ACC112 (cell line): Measurements from ENCODE around the gene EBF3.

ENCODE experiments used
- H2AFZ ChIP-seq: fragments of 200-600 bp; sonication (generic); one replicate; pipeline ENCODE4 v1.6.0; 2017; ENCODE audit warnings: antibody characterized with exemption, low read length; ENCODE audit not compliant: unreplicated experiment
- H3K27ac ChIP-seq: fragments of 200-600 bp; sonication (generic); 2 replicates; pipeline ENCODE4 v1.5.1; 2014; ENCODE audit warnings: low read depth, mild to moderate bottlenecking, antibody characterized with exemption, low read length, moderate library complexity
- H3K27me3 ChIP-seq: fragments of 200-600 bp; sonication (generic); 2 replicates; pipeline ENCODE4 v1.6.1; 2014; ENCODE audit warnings: mild to moderate bottlenecking, antibody characterized with exemption, low read length, moderate library complexity, mixed read lengths; ENCODE audit not compliant: insufficient read depth
- H3K36me3 ChIP-seq: fragments of 200-600 bp; sonication (generic); 2 replicates; pipeline ENCODE4 v1.6.1; 2016; ENCODE audit warnings: mild to moderate bottlenecking, antibody characterized with exemption, low read length, moderate library complexity, mixed read lengths; ENCODE audit not compliant: insufficient read depth
- H3K4me1 ChIP-seq: fragments of 200-600 bp; sonication (generic); one replicate; pipeline ENCODE4 v1.6.1; 2016; ENCODE audit warnings: low read length, mixed read lengths; ENCODE audit not compliant: insufficient read depth, unreplicated experiment, control insufficient read depth
- H3K4me3 ChIP-seq: fragments of 200-600 bp; sonication (generic); 2 replicates; pipeline ENCODE4 v1.5.1; 2014; ENCODE audit warnings: mild to moderate bottlenecking, low read depth, low read length
- H3K79me2 ChIP-seq: fragments of 200-600 bp; sonication (generic); one replicate; pipeline ENCODE4 v1.6.0; 2016; ENCODE audit warnings: low read length; ENCODE audit not compliant: control insufficient read depth, unreplicated experiment, insufficient read depth

EBF3 gene

DNA sequence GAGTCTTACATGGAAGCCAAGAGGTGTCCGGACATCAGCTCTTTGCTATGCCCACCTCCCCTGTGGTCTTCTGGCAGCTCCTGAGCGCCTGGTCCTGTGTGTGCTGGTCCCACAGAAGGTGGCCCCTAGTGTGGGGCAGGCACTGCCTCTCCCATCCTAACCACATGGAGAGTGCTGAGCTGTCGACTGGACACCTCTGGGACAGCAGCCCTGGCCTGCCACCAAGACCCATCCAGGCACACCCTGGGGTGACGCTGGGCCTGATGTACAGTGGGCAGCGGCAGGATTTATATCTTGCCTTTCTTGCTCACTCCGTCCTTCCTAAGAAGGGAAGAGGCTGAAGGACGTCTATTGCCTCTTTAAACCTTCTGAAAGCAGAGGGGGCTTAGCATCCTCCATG, 98.7 kb downstream of the EBF3 start:
- no peaks in the 10 kb centered on the region for H3K36me3 ChIP-seq
- no peaks in the 10 kb centered on the region for H3K27me3 ChIP-seq
- H3K4me3 ChIP-seq = no peak overlapping the region
- H2AFZ ChIP-seq = no peak overlapping the region
- no peaks in the 10 kb centered on the region for H3K79me2 ChIP-seq
- H3K27ac ChIP-seq = no peak overlapping the region
- no peaks in the 10 kb centered on the region for H3K4me1 ChIP-seq

DNA sequence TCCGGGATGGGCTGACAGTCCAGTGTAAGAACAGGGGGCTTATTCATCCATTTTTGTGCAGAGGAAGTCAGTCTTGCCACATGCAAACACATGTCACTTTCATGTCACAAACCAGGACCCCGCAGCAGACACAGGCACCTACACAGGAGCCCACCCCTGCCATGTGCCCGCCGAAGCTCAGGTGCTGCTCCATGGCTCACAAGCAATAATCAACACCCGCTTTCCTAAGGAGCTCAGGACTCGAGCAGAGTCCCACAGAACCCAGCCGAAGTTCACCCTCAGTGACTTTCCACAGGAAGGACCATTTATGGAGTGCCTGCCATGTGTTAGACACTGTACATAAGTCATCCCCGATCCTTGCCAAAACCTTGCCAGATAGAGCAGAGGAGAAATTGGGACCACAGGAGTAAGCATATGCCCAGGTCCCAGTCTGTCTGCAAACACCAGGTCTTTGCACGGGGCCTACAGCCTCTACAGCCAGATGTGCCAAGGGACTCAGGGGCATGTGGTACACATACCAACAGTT, 99.4 kb downstream of the EBF3 start:
- no peak overlapping the region for H3K27ac ChIP-seq

DNA sequence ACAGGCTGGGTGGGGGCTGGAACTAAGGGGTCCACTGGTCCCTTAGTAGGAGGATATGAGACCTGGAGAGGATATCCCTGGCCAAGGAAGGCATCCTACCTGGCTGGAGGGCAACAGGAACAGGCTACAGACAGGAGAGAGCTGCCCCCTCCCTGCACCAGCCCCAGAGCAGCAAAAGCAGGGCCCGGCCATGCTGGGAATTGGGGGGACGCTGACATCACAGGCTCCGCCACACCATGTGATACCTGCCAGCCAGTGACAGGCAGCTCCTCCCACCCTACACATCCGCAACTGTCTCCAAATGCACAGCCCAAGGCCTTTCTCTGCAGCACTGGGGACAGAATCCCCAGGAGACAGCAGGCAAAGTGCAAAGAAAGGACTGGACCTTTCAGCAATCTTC, 100.0 kb downstream of the EBF3 start:
- Histone ChIP-seq H3K36me3 (no peaks in the 10 kb centered on the region), H3K4me1 (no peaks in the 10 kb centered on the region), H3K4me3 (no peak overlapping the region), H3K79me2 (no peaks in the 10 kb centered on the region), H2AFZ (no peak overlapping the region), H3K27ac (no peak overlapping the region), H3K27me3 (no peaks in the 10 kb centered on the region)

More for the DNA sequence above, 99.4 kb downstream of the EBF3 start:
- Histone ChIP-seq H3K79me2 (no peaks in the 10 kb centered on the region), H3K36me3 (no peaks in the 10 kb centered on the region), H3K4me1 (no peaks in the 10 kb centered on the region), H3K4me3 (no peak overlapping the region), H2AFZ (no peak overlapping the region), H3K27me3 (no peaks in the 10 kb centered on the region)

DNA sequence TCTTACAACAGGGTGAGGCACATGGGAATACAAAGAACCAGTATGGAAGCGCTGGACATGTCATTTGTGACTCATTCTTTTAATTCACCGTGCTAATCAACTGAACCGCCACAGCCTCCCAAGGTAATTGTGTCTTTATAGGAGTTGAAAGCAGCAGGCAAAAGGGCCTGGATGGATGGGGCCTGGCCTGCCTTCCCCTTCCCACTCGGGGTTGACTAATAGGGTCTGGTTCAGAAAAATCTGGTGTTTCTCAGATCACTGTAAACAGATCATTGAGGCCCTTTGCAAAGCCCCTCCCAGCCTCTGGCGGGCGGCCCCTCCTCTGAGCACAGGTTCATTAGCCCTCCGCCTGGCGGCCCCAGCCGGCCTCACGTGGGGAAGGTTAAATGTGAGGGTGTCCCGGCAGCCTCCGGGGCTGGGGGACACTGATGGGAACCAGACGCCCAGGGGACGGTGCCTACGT, 100.8 kb downstream of the EBF3 start:
- Histone ChIP-seq H3K27me3 (no peaks in the 10 kb centered on the region), H2AFZ (no peak overlapping the region), H3K4me1 (no peaks in the 10 kb centered on the region), H3K36me3 (no peaks in the 10 kb centered on the region), H3K27ac (no peak overlapping the region), H3K79me2 (no peaks in the 10 kb centered on the region), H3K4me3 (no peak overlapping the region)

DNA sequence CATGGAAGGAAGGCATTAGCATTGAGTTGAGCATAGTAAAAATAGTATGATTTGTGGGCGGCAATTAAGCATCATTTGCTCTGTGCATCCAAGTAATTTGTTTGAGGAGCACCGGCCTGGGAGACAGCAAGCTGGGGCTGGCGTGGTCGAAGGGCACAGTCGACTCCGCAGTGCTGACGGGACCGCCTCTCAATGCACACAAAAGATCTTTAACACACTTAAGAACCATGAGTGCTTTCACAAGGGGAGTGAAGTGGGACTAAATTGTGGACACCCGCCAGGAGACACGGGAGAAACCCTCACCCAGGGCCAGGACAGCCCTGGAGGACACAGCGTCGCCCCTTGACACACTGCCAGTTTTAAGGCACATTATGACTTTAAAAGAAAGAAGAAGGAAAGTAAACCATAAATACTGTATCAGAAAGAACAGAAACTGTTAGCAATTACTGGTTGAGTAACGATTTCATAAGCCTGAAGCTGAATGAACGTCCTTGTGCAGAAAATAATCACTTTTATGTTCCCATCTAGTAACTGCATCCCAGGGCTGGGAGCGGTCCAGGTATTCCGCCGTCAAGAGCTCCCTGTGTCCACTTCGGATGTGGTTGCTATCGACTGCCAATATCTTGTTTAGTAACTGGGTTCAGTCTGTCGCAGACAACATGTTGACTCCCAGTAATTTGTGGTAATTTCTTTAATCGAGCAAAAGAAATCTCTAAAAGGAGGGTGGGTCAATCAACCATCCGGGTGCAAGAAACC, 102.1 kb downstream of the EBF3 start:
- H2AFZ ChIP-seq = no peak overlapping the region
- H3K27me3 ChIP-seq = no peaks in the 10 kb centered on the region
- no peaks in the 10 kb centered on the region for H3K36me3 ChIP-seq
- H3K79me2 ChIP-seq = no peaks in the 10 kb centered on the region
- H3K4me1 ChIP-seq = no peaks in the 10 kb centered on the region
- no peak overlapping the region for H3K4me3 ChIP-seq
- H3K27ac ChIP-seq = no peak overlapping the region

DNA sequence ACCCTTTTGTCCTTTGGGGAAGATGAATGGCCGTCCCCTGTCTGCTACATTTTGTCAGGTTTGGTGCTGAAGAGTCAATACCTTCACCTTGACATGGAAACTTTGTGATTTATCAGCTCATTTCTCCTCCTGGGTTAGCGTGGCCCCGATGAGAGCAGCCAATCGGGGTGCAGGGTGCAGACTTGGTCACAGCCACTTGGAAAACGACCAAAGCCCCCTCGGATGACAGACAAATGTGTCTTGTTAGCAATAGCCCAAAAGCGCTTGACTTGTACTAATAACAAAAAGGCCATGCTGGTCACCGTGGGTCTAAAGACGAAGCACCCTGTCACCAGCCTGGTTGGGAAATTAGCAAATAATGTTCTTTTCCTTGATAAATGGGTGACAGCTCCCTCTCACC, 103.7 kb downstream of the EBF3 start:
- Histone ChIP-seq H3K27me3 (no peaks in the 10 kb centered on the region), H3K36me3 (no peaks in the 10 kb centered on the region), H3K27ac (no peak overlapping the region), H3K79me2 (no peaks in the 10 kb centered on the region), H2AFZ (no peak overlapping the region), H3K4me1 (no peaks in the 10 kb centered on the region), H3K4me3 (no peak overlapping the region)

DNA sequence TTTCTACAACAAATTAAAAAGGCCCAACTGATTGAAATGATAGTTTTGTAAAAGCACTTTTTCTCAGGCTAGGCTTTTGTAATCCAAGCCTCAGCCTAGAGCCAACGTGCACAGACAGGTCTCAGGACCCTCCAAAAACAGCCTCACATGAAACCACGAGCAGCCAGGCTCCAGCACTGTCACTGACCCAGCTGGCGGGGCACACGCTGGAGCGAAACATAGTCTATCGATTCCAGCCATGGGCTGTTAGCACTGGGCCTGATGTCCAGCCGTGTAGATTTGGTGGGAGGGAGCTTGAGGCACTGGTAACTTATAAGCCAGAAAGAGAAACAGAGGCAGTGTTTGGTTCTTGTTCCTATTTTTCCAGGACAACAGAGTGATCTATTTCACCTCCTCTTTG, 104.5 kb downstream of the EBF3 start:
- no peak overlapping the region for H2AFZ ChIP-seq
- H3K79me2 ChIP-seq = no peaks in the 10 kb centered on the region
- no peaks in the 10 kb centered on the region for H3K36me3 ChIP-seq
- no peaks in the 10 kb centered on the region for H3K4me1 ChIP-seq
- H3K27ac ChIP-seq = no peak overlapping the region
- no peaks in the 10 kb centered on the region for H3K27me3 ChIP-seq
- no peak overlapping the region for H3K4me3 ChIP-seq

DNA sequence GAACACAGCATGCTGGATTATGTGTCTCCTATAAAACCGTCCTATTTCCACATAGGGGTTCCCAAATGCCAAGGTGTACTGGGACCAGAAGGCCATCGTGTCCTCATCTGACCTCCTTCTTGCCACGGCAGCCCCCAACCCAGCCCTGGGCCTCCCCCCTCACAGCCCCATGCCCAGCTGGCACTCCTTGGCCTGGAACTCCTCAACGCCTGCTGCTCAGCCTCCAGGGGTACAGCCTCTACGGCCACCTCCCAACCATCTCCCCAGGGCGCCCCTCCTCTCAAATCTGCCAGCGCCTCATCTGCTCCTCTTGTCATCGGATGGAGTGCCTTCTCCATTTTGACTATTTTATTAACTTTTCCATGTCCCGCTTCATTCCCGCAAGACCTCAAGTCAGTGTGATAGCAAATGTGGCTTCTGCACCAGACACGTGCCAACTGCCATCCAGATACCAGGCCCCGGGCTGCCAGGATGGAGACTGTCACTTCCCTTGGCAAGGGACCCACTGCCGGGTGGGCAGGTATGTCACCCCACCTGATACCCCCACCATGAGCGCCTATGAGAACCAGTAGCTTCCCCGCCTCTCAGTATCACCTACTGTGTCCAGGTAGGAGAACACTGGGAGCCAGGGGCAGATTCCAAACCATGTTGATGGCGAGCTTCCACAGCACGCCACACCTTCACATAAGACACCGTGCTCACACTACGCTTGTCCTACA, 106.7 kb downstream of the EBF3 start:
- no peaks in the 10 kb centered on the region for H3K27me3 ChIP-seq

DNA sequence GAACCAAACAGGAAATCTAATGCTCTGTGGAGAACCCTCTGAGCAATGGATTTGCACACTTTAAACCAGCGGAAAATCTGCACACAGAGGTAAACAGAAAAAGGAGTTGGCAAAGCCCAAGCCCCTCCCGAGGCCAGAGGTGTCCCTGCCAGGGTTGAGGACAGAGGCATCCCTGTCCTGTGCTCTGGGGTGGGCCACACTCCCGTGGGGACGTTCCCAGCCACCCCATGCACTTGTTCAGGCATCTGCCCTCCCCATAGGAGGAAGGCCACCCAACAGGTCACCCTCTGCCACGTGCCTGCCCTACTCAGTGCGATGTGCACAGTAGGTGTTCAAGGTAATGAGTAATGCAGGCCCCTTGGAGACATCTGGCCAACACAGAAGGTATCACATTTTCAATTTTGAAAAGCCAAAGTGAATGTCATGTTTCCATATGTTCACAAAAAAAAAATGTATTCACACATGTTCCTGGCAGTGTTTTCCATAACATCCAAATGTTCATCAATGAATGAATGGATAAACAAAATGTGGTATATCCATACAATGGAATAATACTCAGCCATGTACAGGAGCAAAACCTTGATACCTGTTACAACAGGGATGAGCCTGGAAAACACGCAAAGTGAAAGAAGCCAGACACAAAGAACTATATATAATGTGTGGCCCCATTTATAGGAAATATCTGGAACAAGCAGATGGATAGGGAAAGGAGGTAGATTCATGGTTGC, 108.1 kb downstream of the EBF3 start:
- Histone ChIP-seq H3K4me3 (no peak overlapping the region), H2AFZ (no peak overlapping the region), H3K27me3 (no peaks in the 10 kb centered on the region), H3K4me1 (no peaks in the 10 kb centered on the region), H3K79me2 (no peaks in the 10 kb centered on the region), H3K36me3 (no peaks in the 10 kb centered on the region), H3K27ac (no peak overlapping the region)

More for the DNA sequence above, 106.7 kb downstream of the EBF3 start:
- no peaks in the 10 kb centered on the region for H3K79me2 ChIP-seq
- no peaks in the 10 kb centered on the region for H3K36me3 ChIP-seq
- H2AFZ ChIP-seq = no peak overlapping the region
- no peak overlapping the region for H3K4me3 ChIP-seq
- no peak overlapping the region for H3K27ac ChIP-seq
- H3K4me1 ChIP-seq = no peaks in the 10 kb centered on the region

DNA sequence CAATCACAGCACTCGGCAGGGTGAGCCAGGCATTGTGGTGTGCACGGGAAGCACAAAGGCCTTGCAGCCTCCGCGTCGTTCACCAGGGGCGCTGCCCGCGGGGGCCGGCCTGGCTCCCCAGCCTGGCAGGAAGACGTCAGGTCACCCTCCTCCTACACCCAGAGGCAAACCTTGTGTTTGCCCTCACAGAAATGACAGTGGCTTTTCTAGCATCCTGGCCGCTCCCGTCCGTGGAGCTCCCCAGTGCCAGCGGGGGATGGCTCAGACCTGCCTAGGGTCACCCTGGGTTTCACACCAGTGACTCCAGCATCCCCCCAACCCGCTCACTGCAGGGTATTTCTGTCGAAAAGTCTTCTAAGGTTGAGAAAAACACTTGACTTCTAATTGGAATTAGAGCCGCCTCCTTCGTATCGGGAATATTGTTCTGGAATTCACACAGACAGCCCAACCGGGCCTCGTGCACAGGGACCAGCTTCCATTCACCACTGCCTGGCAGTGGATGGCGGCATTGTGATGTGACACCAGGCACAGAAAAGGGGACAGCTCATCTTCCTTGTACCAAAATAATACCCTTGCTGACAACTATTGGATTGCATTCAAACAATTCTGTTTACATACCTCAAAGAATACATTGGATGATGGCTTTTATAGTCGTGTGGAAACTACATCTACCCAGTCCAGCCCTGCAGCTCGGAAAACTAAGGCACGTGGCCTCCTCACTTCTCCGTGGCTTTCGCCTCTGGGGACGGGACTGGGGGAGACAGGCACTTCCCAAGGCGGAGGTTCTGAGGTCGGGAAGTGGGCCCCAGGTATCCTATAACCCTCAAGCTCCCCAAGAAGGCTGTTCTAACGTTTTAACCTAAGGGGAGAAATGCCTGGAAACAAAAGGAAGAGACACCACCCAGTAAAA, 109.0 kb downstream of the EBF3 start:
- no peaks in the 10 kb centered on the region for H3K79me2 ChIP-seq
- no peaks in the 10 kb centered on the region for H3K36me3 ChIP-seq
- H3K4me1 ChIP-seq = no peaks in the 10 kb centered on the region
- H2AFZ ChIP-seq = no peak overlapping the region
- no peak overlapping the region for H3K4me3 ChIP-seq
- H3K27me3 ChIP-seq = no peaks in the 10 kb centered on the region
- no peak overlapping the region for H3K27ac ChIP-seq
